Measurements from ENCODE around the gene PARP1.

PARP1 gene

GRCh38 chr1:226404063-226404903, 3.6 kb downstream of the PARP1 start:
- no peaks in the 10 kb centered on the region for H3K9me3 Mint-ChIP-seq
- H3K27ac Mint-ChIP-seq: peak overlapping the region; percentile 96
- no peak for ATAC-seq
- H3K4me3 Mint-ChIP-seq: peak overlapping the region; percentile 93
- H3K4me1 Mint-ChIP-seq: peaks cover 87% of the 10 kb centered on the region
- peaks cover 43% of the 10 kb centered on the region for H3K36me3 Mint-ChIP-seq
- H3K27me3 Mint-ChIP-seq: no peaks in the 10 kb centered on the region

- Mint-ChIP-seq H3K36me3 (peaks cover 51% of the 10 kb centered on the region), H3K27ac (peak overlapping the region; percentile 96), H3K9me3 (no peaks in the 10 kb centered on the region), H3K27me3 (no peaks in the 10 kb centered on the region), H3K4me3 (peak overlapping the region; percentile 93), H3K4me1 (peaks cover 86% of the 10 kb centered on the region)
- no peak for ATAC-seq
Observed at GRCh38 chr1:226403201-226404034, 4.5 kb downstream of the PARP1 start.

DNA sequence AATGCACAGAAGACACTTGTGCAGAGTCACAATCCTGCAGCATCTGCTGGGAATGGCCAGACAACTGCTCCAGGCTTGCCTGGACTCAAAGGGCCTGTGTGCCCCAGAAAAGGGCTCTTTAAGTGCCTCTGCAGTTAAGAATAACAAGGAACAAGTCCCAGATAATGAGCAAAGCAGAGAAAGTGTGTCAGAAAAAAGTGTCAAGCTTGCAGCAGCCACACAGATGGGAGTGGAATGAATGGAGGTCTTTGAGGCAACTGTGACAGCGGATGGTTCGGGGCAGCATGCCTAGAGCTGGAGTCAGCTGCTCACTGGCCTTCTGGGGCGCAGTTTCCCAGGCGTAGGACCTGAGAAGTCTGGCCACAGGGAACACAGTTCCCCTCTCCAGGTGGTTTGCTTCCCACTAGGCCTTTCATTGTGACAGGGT, 5.1 kb downstream of the PARP1 start:
- Mint-ChIP-seq H3K4me1 (peaks cover 89% of the 10 kb centered on the region), H3K4me3 (peak overlapping the region; percentile 93), H3K27ac (peak overlapping the region; percentile 96), H3K36me3 (peaks cover 58% of the 10 kb centered on the region), H3K27me3 (no peaks in the 10 kb centered on the region), H3K9me3 (no peaks in the 10 kb centered on the region)
- ATAC-seq: no peak

- ATAC-seq: no peak
- peak overlapping the region; percentile 96 for H3K27ac Mint-ChIP-seq
- no peaks in the 10 kb centered on the region for H3K9me3 Mint-ChIP-seq
- H3K27me3 Mint-ChIP-seq: no peaks in the 10 kb centered on the region
- no peak overlapping the region for H3K4me3 Mint-ChIP-seq
- H3K36me3 Mint-ChIP-seq: peaks cover 67% of the 10 kb centered on the region
- peaks cover 91% of the 10 kb centered on the region for H3K4me1 Mint-ChIP-seq
Observed at GRCh38 chr1:226401355-226402303, 6.3 kb downstream of the PARP1 start.

- no peak for ATAC-seq
- H3K9me3 Mint-ChIP-seq: no peaks in the 10 kb centered on the region
- no peaks in the 10 kb centered on the region for H3K27me3 Mint-ChIP-seq
- no peak overlapping the region for H3K4me3 Mint-ChIP-seq
- H3K4me1 Mint-ChIP-seq: peaks cover 86% of the 10 kb centered on the region
- H3K27ac Mint-ChIP-seq: peak overlapping the region; percentile 96
- H3K36me3 Mint-ChIP-seq: peaks cover 70% of the 10 kb centered on the region
Observed at GRCh38 chr1:226400519-226401354, 7.2 kb downstream of the PARP1 start.

DNA sequence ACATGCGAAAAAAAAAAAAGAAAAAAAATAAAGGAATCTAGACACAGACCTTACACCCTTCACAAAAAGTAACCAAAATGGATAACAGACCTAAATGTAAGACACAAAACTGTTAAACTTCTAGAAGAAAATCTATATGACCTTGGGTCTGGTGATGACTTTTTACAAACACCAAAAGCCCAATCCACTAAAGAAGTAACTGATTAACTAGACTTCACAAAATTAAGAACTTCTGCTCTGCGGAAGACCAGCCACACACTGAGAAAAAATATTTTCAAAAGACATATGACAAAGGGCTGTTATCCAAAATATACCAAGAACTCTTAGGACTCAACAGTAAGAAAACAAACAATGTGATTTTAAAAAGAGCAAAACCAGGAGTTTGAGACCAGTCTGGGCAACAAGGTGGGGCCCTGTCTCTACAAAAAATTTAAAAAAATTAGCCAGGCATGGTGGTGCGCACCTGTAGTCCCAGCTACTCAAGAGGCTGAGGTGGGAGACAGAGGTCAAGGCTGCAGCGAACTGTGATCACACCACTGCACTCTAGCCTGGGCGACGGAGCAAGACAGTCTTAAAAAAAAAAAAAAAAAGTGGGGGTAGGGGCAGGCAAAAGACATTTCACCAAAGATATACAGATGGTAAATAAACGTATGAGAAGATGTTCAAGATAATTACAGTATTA, 9.8 kb downstream of the PARP1 start:
- no peaks in the 10 kb centered on the region for H3K9me3 Mint-ChIP-seq
- H3K4me3 Mint-ChIP-seq: no peak overlapping the region
- no peak for ATAC-seq
- no peaks in the 10 kb centered on the region for H3K27me3 Mint-ChIP-seq
- H3K36me3 Mint-ChIP-seq: peaks cover 74% of the 10 kb centered on the region
- no peak overlapping the region for H3K27ac Mint-ChIP-seq
- peaks cover 79% of the 10 kb centered on the region for H3K4me1 Mint-ChIP-seq

DNA sequence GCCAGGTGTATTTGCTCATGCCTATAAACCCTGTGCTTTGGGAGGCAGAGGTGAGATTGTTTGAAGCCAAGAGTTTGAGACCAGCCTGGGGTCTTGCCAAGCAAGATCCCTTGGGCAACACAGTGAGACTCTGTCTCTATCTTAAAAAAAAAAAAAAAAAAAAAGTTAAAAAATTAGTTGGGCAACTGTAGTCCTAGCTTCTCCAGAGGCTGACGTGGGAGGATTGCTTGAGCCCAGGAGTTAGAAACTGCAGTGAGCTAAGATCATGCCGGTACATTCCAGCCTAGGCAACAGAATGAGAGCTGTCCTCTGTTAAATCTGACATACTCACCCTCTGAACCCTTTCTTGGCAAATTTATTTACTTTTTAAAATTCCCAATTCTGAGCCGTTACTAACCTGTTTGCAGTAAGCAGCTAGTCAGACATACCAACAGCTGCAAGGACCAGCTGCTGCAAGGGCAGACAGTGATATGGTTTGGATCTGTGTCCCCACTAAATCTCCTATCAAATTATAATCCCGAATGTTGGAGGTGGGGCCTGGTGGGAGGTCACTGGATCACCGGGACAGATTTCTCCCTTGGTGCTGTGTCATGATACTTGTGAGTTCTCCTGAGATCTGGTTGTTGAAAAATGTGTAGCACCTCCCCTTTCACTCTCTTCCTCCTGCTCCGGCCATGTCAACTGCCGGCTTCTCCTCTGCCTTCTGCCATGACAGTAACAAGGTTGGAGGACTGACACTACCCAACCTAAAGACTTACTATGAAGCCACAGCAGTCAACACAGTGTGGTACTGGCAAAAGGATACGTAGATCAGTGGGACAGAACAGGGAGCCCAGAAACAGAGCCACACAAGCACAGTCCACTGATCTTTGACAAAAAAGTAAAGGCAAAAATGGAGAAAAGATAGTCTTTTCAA, 10.6 kb downstream of the PARP1 start:
- ATAC-seq: no peak
- Mint-ChIP-seq H3K27me3 (no peaks in the 10 kb centered on the region), H3K4me3 (no peak overlapping the region), H3K36me3 (peaks cover 71% of the 10 kb centered on the region), H3K9me3 (no peaks in the 10 kb centered on the region), H3K27ac (no peak overlapping the region), H3K4me1 (peaks cover 71% of the 10 kb centered on the region)

GRCh38 chr1:226395753-226396152, 12.1 kb downstream of the PARP1 start:
- H3K36me3 Mint-ChIP-seq: peaks cover 61% of the 10 kb centered on the region
- ATAC-seq: no peak
- H3K9me3 Mint-ChIP-seq: no peaks in the 10 kb centered on the region
- no peaks in the 10 kb centered on the region for H3K27me3 Mint-ChIP-seq
- H3K27ac Mint-ChIP-seq: no peak overlapping the region
- H3K4me3 Mint-ChIP-seq: no peak overlapping the region
- peaks cover 57% of the 10 kb centered on the region for H3K4me1 Mint-ChIP-seq

GRCh38 chr1:226394462-226394861, 13.4 kb downstream of the PARP1 start:
- H3K4me3 Mint-ChIP-seq: no peak overlapping the region
- H3K36me3 Mint-ChIP-seq: peaks cover 59% of the 10 kb centered on the region
- ATAC-seq: no peak
- H3K27ac Mint-ChIP-seq: no peak overlapping the region
- H3K27me3 Mint-ChIP-seq: no peaks in the 10 kb centered on the region
- H3K9me3 Mint-ChIP-seq: no peaks in the 10 kb centered on the region
- peaks cover 44% of the 10 kb centered on the region for H3K4me1 Mint-ChIP-seq

- no peak for ATAC-seq
- no peaks in the 10 kb centered on the region for H3K9me3 Mint-ChIP-seq
- H3K27ac Mint-ChIP-seq: no peak overlapping the region
- no peaks in the 10 kb centered on the region for H3K27me3 Mint-ChIP-seq
- H3K4me1 Mint-ChIP-seq: peaks cover 19% of the 10 kb centered on the region
- no peak overlapping the region for H3K4me3 Mint-ChIP-seq
- peaks cover 52% of the 10 kb centered on the region for H3K36me3 Mint-ChIP-seq
Observed at GRCh38 chr1:226390681-226391080, 17.2 kb downstream of the PARP1 start.

- no peak overlapping the region for H3K27ac Mint-ChIP-seq
- peaks cover 72% of the 10 kb centered on the region for H3K36me3 Mint-ChIP-seq
- H3K4me3 Mint-ChIP-seq: no peak overlapping the region
- no peaks in the 10 kb centered on the region for H3K9me3 Mint-ChIP-seq
- no peak for ATAC-seq
- no peaks in the 10 kb centered on the region for H3K27me3 Mint-ChIP-seq
- peaks cover under 1% of the 10 kb centered on the region for H3K4me1 Mint-ChIP-seq
Observed at GRCh38 chr1:226388131-226388530, 19.8 kb downstream of the PARP1 start.

DNA sequence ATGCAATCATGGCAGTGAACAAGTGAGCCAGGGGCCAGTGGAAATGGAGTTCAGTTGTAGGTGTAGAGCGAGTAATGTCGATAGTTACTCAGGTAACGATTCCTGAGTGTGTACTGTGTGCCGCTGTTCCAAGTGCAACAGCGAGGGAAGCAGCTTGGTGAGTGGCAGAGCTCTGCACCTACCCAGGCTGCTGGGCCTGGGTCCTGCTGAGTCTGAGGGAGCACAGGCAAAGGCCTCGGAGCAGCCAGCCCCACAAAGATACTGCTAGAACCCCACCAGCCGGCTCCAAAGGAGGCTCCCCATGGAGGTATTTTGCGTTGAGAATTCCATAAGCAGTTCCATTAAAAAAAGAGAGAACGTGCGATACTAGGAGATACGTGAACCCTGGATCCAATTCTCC, 23.2 kb downstream of the PARP1 start:
- Mint-ChIP-seq H3K4me3 (no peak overlapping the region), H3K4me1 (peaks cover 7% of the 10 kb centered on the region), H3K27me3 (no peaks in the 10 kb centered on the region), H3K27ac (peak overlapping the region; percentile 15), H3K36me3 (peaks cover 82% of the 10 kb centered on the region), H3K9me3 (no peaks in the 10 kb centered on the region)
- no peak for ATAC-seq

- Mint-ChIP-seq H3K27ac (peak overlapping the region; percentile 15), H3K4me3 (no peak overlapping the region), H3K4me1 (peaks cover 7% of the 10 kb centered on the region), H3K9me3 (no peaks in the 10 kb centered on the region), H3K27me3 (no peaks in the 10 kb centered on the region), H3K36me3 (peaks cover 86% of the 10 kb centered on the region)
- no peak for ATAC-seq
Observed at GRCh38 chr1:226384040-226384439, 23.9 kb downstream of the PARP1 start.

Measured in stimulated activated memory B cell treated with anti-CD40 and anti-IgM and Interleukin-4, amounts not matched to agents 10 μg/mL and 1 μg/mL and 100 μg/mL, for 72 hours (primary cell).